Peyer's patch (tissue), 4 donors: ENCODE measurements around the gene FNDC3A.

Experiments used
- CTCF ChIP-seq, 6 experiments: fragments of 450-650 bp in 4 of 6; fragments of 200-600 bp in 2 of 6; sonication (generic) in 1 of 6; IDR thresholded peaks; one replicate each; pipeline ENCODE4 v1.5.1; 2017 to 2019; ENCODE audit warnings: antibody characterized with exemption in 6 of 6, mild to moderate bottlenecking in 3 of 6, moderate library complexity in 1 of 6
- POLR2A ChIP-seq, 2 donors: fragments of 450-650 bp; IDR thresholded peaks; one replicate each; pipeline ENCODE4 v1.5.1; 2017; ENCODE audit warnings: antibody characterized with exemption in 2 of 2, mild to moderate bottlenecking in 2 of 2, moderate library complexity in 2 of 2

- TF ChIP-seq CTCF (IDR thresholded peaks at IDR 0.05) = peak in 2 of 6 experiments; percentile 26
- TF ChIP-seq POLR2A (IDR thresholded peaks at IDR 0.05) = no peak
These were observed 239.2 kb downstream of the FNDC3A start for GRCh38 chr13:49214917-49215376.
